ENCODE data around the gene SUPT7L. TPM values are rescaled to one million over a fixed set of nuclear protein-coding genes. Genes with fewer than 3 reads are reported as not detected.

SUPT7L gene
- total RNA-seq, 6 experiments from 2014 or later: 11.4 to 15.3 (median 13.9) TPM

Small RNAs within 50 kb of the gene (small RNA-seq; reads per million reads assigned to genes)
- gene RF00340: 0 reads per million in 2 experiments

Other genes with a start within 250 kb of the SUPT7L start
- 10 to 100 TPM; 37.7 to 49.4 (median 41.5) TPM for gene NRBP1, start 235.0 kb downstream of the SUPT7L start, total RNA-seq
- gene KRTCAP3, start 221.2 kb downstream of the SUPT7L start, total RNA-seq: 1 to 10 TPM; 3.2 to 8.0 (median 4.6) TPM
- 10 to 100 TPM in 1 of 6 experiments, 1 to 10 TPM in 5; 4.4 to 11.5 (median 6.2) TPM for gene IFT172, start 173.9 kb downstream of the SUPT7L start, total RNA-seq
- 100 to 1,000 TPM in 2 of 6 experiments, 10 to 100 TPM in 4; 29.9 to 123 (median 65.1) TPM for gene FNDC4, start 168.4 kb downstream of the SUPT7L start, total RNA-seq
- gene GCKR, start 166.8 kb downstream of the SUPT7L start, total RNA-seq: 100 to 1,000 TPM in 4 of 6 experiments, 10 to 100 TPM in 2; 57.9 to 164 (median 115) TPM
- 10 to 100 TPM in 1 of 6 experiments, 1 to 10 TPM in 5; 5.5 to 13.4 (median 6.8) TPM for gene ZNF512, start 80.6 kb downstream of the SUPT7L start, total RNA-seq
- gene CCDC121, start 34.6 kb downstream of the SUPT7L start, total RNA-seq: 1 to 10 TPM in 4 of 6 experiments, under 1 TPM in 2; 0.74 to 2.1 (median 1.5) TPM
- gene GPN1, start 34.6 kb downstream of the SUPT7L start, total RNA-seq: 10 to 100 TPM in 4 of 6 experiments, 1 to 10 TPM in 2; 9.4 to 14.6 (median 11.3) TPM
- gene SLC4A1AP, start 275 bp upstream of the SUPT7L start, total RNA-seq: 10 to 100 TPM in 2 of 6 experiments, 1 to 10 TPM in 4; 6.5 to 12.7 (median 8.5) TPM
- 10 to 100 TPM; 28.9 to 63.4 (median 36.0) TPM for gene MRPL33, start 108.1 kb upstream of the SUPT7L start, total RNA-seq
- 10 to 100 TPM; 13.5 to 18.6 (median 16.0) TPM for gene RBKS, start 226.8 kb upstream of the SUPT7L start, total RNA-seq
- 10 to 100 TPM; 17.1 to 39.4 (median 25.5) TPM for gene BABAM2, start 227.1 kb upstream of the SUPT7L start, total RNA-seq

Data from right lobe of liver (tissue), 5 donors.